CD4-positive, alpha-beta T cell (primary cell): Measurements from ENCODE around the gene ANO4. TPM values are rescaled to one million over a fixed set of nuclear protein-coding genes. Genes with fewer than 3 reads are reported as not detected.
"Not testable (repeated sequence)": the region's sequence is repeated elsewhere in the genome, so short reads cannot be mapped to it uniquely, and the experiment has no call there.

Experiments used
- ATAC-seq: fragments of 200-7000 bp; cut with Tn5 transposase; one replicate; pipeline ENCODE4 v1.10.0; 2022; ENCODE audit warnings: mild to moderate bottlenecking; ENCODE audit not compliant: poor library complexity
- CTCF ChIA-PET: fragments of 350-600 bp; sonication (Branson Sonifier 250); formaldehyde crosslinking; loops from one replicate; lab custom pipeline; 2021; ENCODE audit warnings: antibody characterized with exemption, inconsistent platforms; lab: Charles Lee
- POLR2A ChIA-PET: fragments of 350-600 bp; sonication (Branson Sonifier 250); formaldehyde crosslinking; loops from one replicate; lab custom pipeline; 2021; ENCODE audit warnings: antibody characterized with exemption, inconsistent platforms; lab: Charles Lee
- DNase-seq, 14 experiments: peaks; one replicate each; pipeline ENCODE4 v3.0.0-alpha.2; 2013 to 2020; ENCODE audit warnings: mixed read lengths in 2 of 14
- H3K27ac ChIP-seq, 2 donors: one replicate each; pipeline versions ENCODE4 v1.5.1 to v1.7.0; 2013; ENCODE audit warnings: low read length in 2 of 2, low read depth in 1 of 2, mild to moderate bottlenecking in 1 of 2
- H3K27me3 ChIP-seq, 2 experiments: 1 replicate in 1 of 2; 2 replicates in 1 of 2; pipeline versions ENCODE4 v1.6.1 to v1.7.0; 2013; ENCODE audit warnings: low read length in 2 of 2, control low read depth in 1 of 2, mild to moderate bottlenecking in 1 of 2, moderate library complexity in 1 of 2; ENCODE audit not compliant: insufficient read depth in 2 of 2, control insufficient read depth in 1 of 2
- H3K36me3 ChIP-seq: one replicate; pipeline ENCODE4 v1.6.1; 2013; ENCODE audit warnings: low read length, control low read depth; ENCODE audit not compliant: insufficient read depth
- H3K4me1 ChIP-seq: one replicate; pipeline ENCODE4 v1.6.1; 2013; ENCODE audit warnings: low read length, control low read depth; ENCODE audit not compliant: insufficient read depth
- H3K4me3 ChIP-seq: one replicate; pipeline ENCODE4 v1.5.1; 2013; ENCODE audit warnings: mild to moderate bottlenecking, low read length, moderate library complexity
- H3K9me3 ChIP-seq, 2 experiments: 1 replicate in 1 of 2; 2 replicates in 1 of 2; pipeline versions ENCODE4 v1.6.1 to v1.7.0; 2013; ENCODE audit warnings: low read length in 2 of 2, mild to moderate bottlenecking in 2 of 2, control low read depth in 1 of 2, moderate library complexity in 1 of 2; ENCODE audit not compliant: control insufficient read depth in 1 of 2, insufficient read depth in 1 of 2
- H3K27ac Mint-ChIP-seq: one replicate; pipeline ENCODE4 v1.8.0; 2020; ENCODE audit warnings: mixed read lengths
- H3K27me3 Mint-ChIP-seq: one replicate; pipeline ENCODE4 v1.8.0; 2021; ENCODE audit warnings: mixed read lengths
- H3K36me3 Mint-ChIP-seq: one replicate; pipeline ENCODE4 v1.8.0; 2021; ENCODE audit warnings: low read depth, mixed read lengths
- H3K4me1 Mint-ChIP-seq: one replicate; pipeline ENCODE4 v1.8.0; 2021; ENCODE audit warnings: low read depth, mixed read lengths
- H3K4me3 Mint-ChIP-seq: one replicate; pipeline ENCODE4 v1.8.0; 2020; ENCODE audit warnings: mild to moderate bottlenecking, mixed read lengths
- H3K9me3 Mint-ChIP-seq: one replicate; pipeline ENCODE4 v1.8.0; 2020; ENCODE audit warnings: mixed read lengths
- intact Hi-C, 2 experiments: fragments of 100-400 bp; cut with DNase I in 1 of 2; cut with micrococcal nuclease in 1 of 2; formaldehyde crosslinking; loops; one replicate each; pipeline versions ENCODE4 v1.15.1 to v1.9.0; 2023 to 2025; cut with DNase I, micrococcal nuclease
- total RNA-seq, 174 experiments: library from RNA in 2 of 174; stranded (reverse) in 2 of 174; gene quantifications; one replicate each; pipeline ENCODE4 v1.2.3 and lab custom pipeline; 2021 to 2026
- TF ChIP-seq, protein P1 (sequence below): fragments of 200-600 bp; IDR thresholded peaks from one replicate; pipeline ENCODE4 v1.8.0; 2022; ENCODE audit warnings: antibody characterized with exemption, mild to moderate bottlenecking

ANO4 gene
- total RNA-seq, 2 experiments from 2014 or later = not detected

- Histone ChIP-seq H3K9me3 (peaks cover 0 to 4% of the 10 kb centered on the region in 2 experiments), H3K27ac (no peak overlapping the region), H3K4me3 (no peak overlapping the region), H3K27me3 (no peaks in the 10 kb centered on the region), H3K4me1 (no peaks in the 10 kb centered on the region), H3K36me3 (no peaks in the 10 kb centered on the region)
- Mint-ChIP-seq H3K4me3 (no peak overlapping the region), H3K36me3 (no peaks in the 10 kb centered on the region), H3K27ac (no peak overlapping the region), H3K4me1 (no peaks in the 10 kb centered on the region), H3K9me3 (no peaks in the 10 kb centered on the region), H3K27me3 (no peaks in the 10 kb centered on the region)
- intact Hi-C loops = no loop called here
- TF ChIP-seq, protein P1, sequence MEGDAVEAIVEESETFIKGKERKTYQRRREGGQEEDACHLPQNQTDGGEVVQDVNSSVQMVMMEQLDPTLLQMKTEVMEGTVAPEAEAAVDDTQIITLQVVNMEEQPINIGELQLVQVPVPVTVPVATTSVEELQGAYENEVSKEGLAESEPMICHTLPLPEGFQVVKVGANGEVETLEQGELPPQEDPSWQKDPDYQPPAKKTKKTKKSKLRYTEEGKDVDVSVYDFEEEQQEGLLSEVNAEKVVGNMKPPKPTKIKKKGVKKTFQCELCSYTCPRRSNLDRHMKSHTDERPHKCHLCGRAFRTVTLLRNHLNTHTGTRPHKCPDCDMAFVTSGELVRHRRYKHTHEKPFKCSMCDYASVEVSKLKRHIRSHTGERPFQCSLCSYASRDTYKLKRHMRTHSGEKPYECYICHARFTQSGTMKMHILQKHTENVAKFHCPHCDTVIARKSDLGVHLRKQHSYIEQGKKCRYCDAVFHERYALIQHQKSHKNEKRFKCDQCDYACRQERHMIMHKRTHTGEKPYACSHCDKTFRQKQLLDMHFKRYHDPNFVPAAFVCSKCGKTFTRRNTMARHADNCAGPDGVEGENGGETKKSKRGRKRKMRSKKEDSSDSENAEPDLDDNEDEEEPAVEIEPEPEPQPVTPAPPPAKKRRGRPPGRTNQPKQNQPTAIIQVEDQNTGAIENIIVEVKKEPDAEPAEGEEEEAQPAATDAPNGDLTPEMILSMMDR = no peak
- ChIA-PET CTCF (no interaction called here), POLR2A (no interaction called here)
- ATAC-seq = no peak
- DNase-seq = no peak
Measured at GRCh38 chr12:100984796-100985195, 190.2 kb downstream of the ANO4 start.

DNA sequence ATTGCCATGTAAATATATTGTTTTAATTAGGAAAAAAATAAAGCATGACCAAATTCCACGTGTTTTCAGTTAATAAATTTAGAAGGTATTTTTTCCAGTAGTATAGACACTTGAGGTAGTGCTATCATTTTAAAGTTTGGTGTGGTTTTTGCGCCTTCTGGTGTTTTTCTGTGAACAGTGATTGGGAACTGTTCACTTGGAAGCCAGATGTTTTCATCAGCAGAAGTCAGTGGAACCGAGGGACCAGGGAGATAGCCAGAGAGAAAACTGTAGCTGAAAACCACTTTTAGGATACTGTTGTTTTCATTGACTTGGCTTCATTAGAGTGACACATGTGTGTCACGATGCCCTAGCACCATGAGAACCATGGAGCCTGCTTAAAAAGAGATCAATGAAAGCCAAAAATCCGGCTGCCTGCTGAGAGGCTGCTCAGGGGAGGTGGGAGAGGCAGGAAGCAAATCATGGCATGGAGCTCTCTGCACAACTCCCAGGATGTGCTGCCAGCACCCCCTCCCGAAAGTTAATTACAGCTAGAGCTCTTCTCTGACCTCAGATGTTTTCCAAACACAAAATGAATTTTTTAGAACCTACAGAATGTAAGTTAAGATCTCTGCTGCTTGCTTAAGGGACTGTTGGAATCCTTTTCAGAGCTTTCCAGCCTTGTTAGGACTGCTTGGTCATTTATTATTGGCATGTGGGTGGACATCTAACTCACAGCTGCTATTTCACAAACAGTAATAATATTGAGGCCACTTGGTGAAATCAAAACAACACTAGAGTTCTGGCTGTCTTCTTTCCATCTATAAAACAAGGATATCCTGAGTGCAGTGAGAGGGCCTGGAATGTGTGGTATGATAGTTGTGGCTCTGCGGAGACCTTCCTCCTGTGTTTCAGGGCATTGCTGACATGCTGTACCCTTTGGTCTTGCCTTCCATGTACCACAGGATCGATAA lies 192.3 kb downstream of the ANO4 start:
- Mint-ChIP-seq H3K27me3 (no peaks in the 10 kb centered on the region), H3K36me3 (no peaks in the 10 kb centered on the region), H3K4me3 (no peak overlapping the region), H3K4me1 (no peaks in the 10 kb centered on the region), H3K27ac (no peak overlapping the region), H3K9me3 (no peaks in the 10 kb centered on the region)
- intact Hi-C loops = no loop called here
- Histone ChIP-seq H3K27me3 (no peaks in the 10 kb centered on the region), H3K4me1 (no peaks in the 10 kb centered on the region), H3K4me3 (no peak overlapping the region), H3K27ac (no peak overlapping the region), H3K36me3 (no peaks in the 10 kb centered on the region), H3K9me3 (peaks cover 0 to 4% of the 10 kb centered on the region in 2 experiments)
- ChIA-PET POLR2A (no interaction called here), CTCF (no interaction called here)
- DNase-seq (no peak), ATAC-seq (no peak)
- TF ChIP-seq, protein P1 = no peak

DNA sequence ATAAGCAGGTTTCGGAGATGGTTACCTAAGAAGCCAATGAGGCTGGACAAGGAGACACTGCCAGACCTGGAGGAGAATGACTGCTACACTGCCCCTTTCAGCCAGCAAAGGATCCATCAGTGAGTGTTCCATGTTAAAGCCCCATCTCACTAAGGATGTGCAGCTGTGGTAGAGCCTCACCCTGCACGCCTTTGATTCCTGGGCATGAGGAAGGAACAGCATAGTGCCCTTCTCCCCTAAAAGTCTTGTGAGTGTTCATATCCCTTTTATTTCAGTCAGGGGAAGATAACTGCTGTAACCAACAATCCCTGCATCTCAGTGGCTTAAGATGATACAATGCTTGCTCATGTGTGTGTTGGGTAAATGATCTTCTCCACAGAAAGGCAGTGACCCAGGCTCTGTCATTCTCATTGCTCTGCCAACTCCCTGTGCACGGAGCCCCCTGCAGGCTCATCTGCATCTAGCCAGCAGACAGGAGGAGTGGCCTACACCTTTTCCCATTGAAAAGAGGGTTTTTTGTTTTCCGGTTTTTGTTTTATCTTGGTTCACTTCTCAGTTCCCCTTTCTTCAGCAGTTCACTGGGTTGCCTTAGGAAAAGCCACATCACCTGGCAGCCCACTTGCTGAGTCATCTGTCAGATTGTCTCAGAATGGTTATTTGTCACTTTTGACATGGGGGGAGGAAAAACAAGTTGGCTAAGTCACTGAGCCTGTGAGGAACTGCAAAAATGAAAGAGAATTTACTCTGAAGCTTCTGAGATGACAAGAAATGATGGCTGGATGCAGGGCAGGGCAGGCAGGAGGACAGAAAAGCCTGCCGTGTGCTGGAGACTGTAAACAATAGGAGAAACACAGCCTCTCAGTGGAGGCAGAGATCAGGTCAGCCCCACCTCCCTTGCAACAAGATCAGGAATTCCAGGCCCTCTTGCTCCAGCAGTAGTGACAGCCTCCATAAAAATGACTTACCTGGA lies 193.3 kb downstream of the ANO4 start:
- TF ChIP-seq, protein P1 = no peak
- Histone ChIP-seq H3K4me1 (no peaks in the 10 kb centered on the region), H3K9me3 (peaks cover 0 to 4% of the 10 kb centered on the region in 2 experiments), H3K27me3 (no peaks in the 10 kb centered on the region), H3K36me3 (no peaks in the 10 kb centered on the region), H3K27ac (no peak overlapping the region), H3K4me3 (no peak overlapping the region)
- no peaks in the 10 kb centered on the region for H3K27me3 Mint-ChIP-seq
- no peaks in the 10 kb centered on the region for H3K9me3 Mint-ChIP-seq
- intact Hi-C loops = no loop called here
- no peak for ATAC-seq
- H3K27ac Mint-ChIP-seq = no peak overlapping the region
- CTCF ChIA-PET = no interaction called here
- DNase-seq = peak in 3 of 14 experiments; percentile 2 to 19 (median 10)
- no peak overlapping the region for H3K4me3 Mint-ChIP-seq
- POLR2A ChIA-PET = no interaction called here
- no peaks in the 10 kb centered on the region for H3K36me3 Mint-ChIP-seq
- H3K4me1 Mint-ChIP-seq = no peaks in the 10 kb centered on the region

GRCh38 chr12:100989509-100989908 lies 194.9 kb downstream of the ANO4 start:
- intact Hi-C loops, H3K27me3 Mint-ChIP-seq, H3K9me3 ChIP-seq, H3K27ac Mint-ChIP-seq, CTCF ChIA-PET, H3K9me3 Mint-ChIP-seq, H3K4me1 Mint-ChIP-seq, POLR2A ChIA-PET, H3K27ac ChIP-seq, H3K36me3 Mint-ChIP-seq, H3K4me1 ChIP-seq, H3K4me3 ChIP-seq, H3K36me3 ChIP-seq, DNase-seq, ATAC-seq, H3K27me3 ChIP-seq, H3K4me3 Mint-ChIP-seq: not testable (repeated sequence)
